Measurements from ENCODE around the gene GPR156.

DNA sequence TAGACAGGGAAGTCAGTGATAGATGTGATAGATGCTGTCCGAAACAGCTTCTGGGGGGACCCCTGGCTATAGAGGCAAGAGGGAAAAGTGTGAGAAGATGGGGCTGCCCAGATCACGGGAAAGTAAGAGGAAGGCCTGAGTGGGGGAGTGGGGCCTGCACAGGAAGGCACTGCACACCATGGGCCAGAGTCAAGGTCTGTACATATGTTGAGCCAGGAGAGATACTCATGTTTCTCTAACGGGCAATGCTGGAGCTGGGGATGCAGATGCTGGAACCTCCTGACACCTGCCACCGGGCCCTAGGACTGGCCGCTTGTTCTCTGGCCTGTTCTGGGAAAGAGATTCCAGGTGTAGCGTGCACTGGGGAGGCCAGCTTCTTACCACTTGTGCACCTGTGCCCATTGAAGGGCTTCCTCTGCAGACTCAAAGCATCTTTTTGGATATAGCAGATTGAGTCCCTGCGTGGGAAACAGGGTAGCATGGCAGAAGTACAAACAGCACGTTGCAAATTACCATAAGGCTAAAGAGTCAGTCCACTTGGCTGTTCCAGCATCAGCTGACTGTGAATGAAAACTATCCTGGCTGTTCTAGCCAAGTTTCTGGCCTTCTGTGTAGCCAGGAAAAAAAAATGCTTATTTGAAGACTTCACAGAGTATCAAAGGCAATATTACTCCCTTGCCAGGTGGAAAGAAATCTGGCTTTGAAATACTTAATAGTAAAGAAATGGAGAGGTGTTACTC, 113.7 kb downstream of the GPR156 start:
- no peak for TF ChIP-seq EP300 (IDR thresholded peaks at IDR 0.05; ENCODE audit: borderline replicate concordance)
- TF ChIP-seq EGR1 (IDR thresholded peaks at IDR 0.05), result no peak
- no peak for TF ChIP-seq MAX (IDR thresholded peaks at IDR 0.05)
- no peak for TF ChIP-seq FOXM1 (IDR thresholded peaks at IDR 0.05; ENCODE audit: borderline replicate concordance, low read depth)
- no peak for TF ChIP-seq RAD21 (IDR thresholded peaks at IDR 0.05; ENCODE audit: low read depth)
- TF ChIP-seq CEBPB (IDR thresholded peaks at IDR 0.05), result no peak
- no peak for TF ChIP-seq TAF1 (IDR thresholded peaks at IDR 0.05; ENCODE audit: low read depth)
- TF ChIP-seq, protein P1, sequence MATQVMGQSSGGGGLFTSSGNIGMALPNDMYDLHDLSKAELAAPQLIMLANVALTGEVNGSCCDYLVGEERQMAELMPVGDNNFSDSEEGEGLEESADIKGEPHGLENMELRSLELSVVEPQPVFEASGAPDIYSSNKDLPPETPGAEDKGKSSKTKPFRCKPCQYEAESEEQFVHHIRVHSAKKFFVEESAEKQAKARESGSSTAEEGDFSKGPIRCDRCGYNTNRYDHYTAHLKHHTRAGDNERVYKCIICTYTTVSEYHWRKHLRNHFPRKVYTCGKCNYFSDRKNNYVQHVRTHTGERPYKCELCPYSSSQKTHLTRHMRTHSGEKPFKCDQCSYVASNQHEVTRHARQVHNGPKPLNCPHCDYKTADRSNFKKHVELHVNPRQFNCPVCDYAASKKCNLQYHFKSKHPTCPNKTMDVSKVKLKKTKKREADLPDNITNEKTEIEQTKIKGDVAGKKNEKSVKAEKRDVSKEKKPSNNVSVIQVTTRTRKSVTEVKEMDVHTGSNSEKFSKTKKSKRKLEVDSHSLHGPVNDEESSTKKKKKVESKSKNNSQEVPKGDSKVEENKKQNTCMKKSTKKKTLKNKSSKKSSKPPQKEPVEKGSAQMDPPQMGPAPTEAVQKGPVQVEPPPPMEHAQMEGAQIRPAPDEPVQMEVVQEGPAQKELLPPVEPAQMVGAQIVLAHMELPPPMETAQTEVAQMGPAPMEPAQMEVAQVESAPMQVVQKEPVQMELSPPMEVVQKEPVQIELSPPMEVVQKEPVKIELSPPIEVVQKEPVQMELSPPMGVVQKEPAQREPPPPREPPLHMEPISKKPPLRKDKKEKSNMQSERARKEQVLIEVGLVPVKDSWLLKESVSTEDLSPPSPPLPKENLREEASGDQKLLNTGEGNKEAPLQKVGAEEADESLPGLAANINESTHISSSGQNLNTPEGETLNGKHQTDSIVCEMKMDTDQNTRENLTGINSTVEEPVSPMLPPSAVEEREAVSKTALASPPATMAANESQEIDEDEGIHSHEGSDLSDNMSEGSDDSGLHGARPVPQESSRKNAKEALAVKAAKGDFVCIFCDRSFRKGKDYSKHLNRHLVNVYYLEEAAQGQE (IDR thresholded peaks at IDR 0.05; ENCODE audit: low read depth), result no peak
- TF ChIP-seq CREB1 (IDR thresholded peaks at IDR 0.05; ENCODE audit: low read depth), result no peak
- TF ChIP-seq USF1 (IDR thresholded peaks at IDR 0.05), result no peak
- no peak for TF ChIP-seq NFIC (IDR thresholded peaks at IDR 0.05)
- TF ChIP-seq ZBTB7A (IDR thresholded peaks at IDR 0.05; ENCODE audit: low read depth), result no peak
- TF ChIP-seq YY1 (IDR thresholded peaks at IDR 0.05; ENCODE audit: low read depth), result no peak
